Measurements from ENCODE around the gene MAN1A1.

MAN1A1 gene

GRCh38 chr6:119346450-119346849 is 3.1 kb downstream of the MAN1A1 start:
- DNase-seq (ENCODE audit: low spot score) = no peak

GRCh38 chr6:119345114-119345513 is 4.4 kb downstream of the MAN1A1 start:
- DNase-seq (ENCODE audit: low spot score) = no peak

GRCh38 chr6:119344306-119344705 is 5.3 kb downstream of the MAN1A1 start:
- no peak for DNase-seq (ENCODE audit: low spot score)

GRCh38 chr6:119343573-119344146 is 5.9 kb downstream of the MAN1A1 start:
- DNase-seq (ENCODE audit: low spot score) = no peak

- no peak for DNase-seq (ENCODE audit: low spot score)
Measured at GRCh38 chr6:119343167-119343566, 6.4 kb downstream of the MAN1A1 start.

- DNase-seq (ENCODE audit: low spot score) = no peak
Measured at GRCh38 chr6:119342430-119342829, 7.1 kb downstream of the MAN1A1 start.

- no peak for DNase-seq (ENCODE audit: low spot score)
Measured at GRCh38 chr6:119340796-119341487, 8.6 kb downstream of the MAN1A1 start.

GRCh38 chr6:119339941-119340456 is 9.6 kb downstream of the MAN1A1 start:
- DNase-seq (ENCODE audit: low spot score) = peak; percentile 43

GRCh38 chr6:119337762-119338161 is 11.8 kb downstream of the MAN1A1 start:
- no peak for DNase-seq (ENCODE audit: low spot score)

- no peak for DNase-seq (ENCODE audit: low spot score)
Measured at GRCh38 chr6:119337252-119337651, 12.3 kb downstream of the MAN1A1 start.

- no peak for DNase-seq (ENCODE audit: low spot score)
Measured at GRCh38 chr6:119334535-119335264, 14.9 kb downstream of the MAN1A1 start.

GRCh38 chr6:119333707-119334295 is 15.8 kb downstream of the MAN1A1 start:
- DNase-seq (ENCODE audit: low spot score) = no peak

GRCh38 chr6:119333063-119333609 is 16.4 kb downstream of the MAN1A1 start:
- no peak for DNase-seq (ENCODE audit: low spot score)

GRCh38 chr6:119331663-119332286 is 17.8 kb downstream of the MAN1A1 start:
- no peak for DNase-seq (ENCODE audit: low spot score)

- DNase-seq (ENCODE audit: low spot score) = no peak
Measured at GRCh38 chr6:119330520-119331113, 18.9 kb downstream of the MAN1A1 start.

GRCh38 chr6:119329794-119330180 is 19.8 kb downstream of the MAN1A1 start:
- no peak for DNase-seq (ENCODE audit: low spot score)

GRCh38 chr6:119328892-119329793 is 20.4 kb downstream of the MAN1A1 start:
- DNase-seq (ENCODE audit: low spot score) = no peak

GRCh38 chr6:119328254-119328653 is 21.3 kb downstream of the MAN1A1 start:
- DNase-seq (ENCODE audit: low spot score) = no peak

GRCh38 chr6:119327810-119328209 is 21.8 kb downstream of the MAN1A1 start:
- DNase-seq (ENCODE audit: low spot score) = no peak

- DNase-seq (ENCODE audit: low spot score) = no peak
Measured at GRCh38 chr6:119326291-119327005, 23.1 kb downstream of the MAN1A1 start.
